Omental fat pad (tissue), 4 donors: ENCODE measurements around the gene TREM1. TPM values are rescaled to one million over a fixed set of nuclear protein-coding genes. Genes with fewer than 3 reads are reported as not detected.

Source experiments
- ATAC-seq: fragments of 150-250 bp; one replicate; pipeline ENCODE4 v1.9.1; 2016; ENCODE audit warnings: mild to moderate bottlenecking, moderate library complexity; ENCODE audit not compliant: low FRiP score
- DNase-seq: peaks from one replicate; pipeline ENCODE4 v3.0.0-alpha.2; 2019; ENCODE audit warnings: low spot score
- total RNA-seq, 4 donors: library from RNA; depleted of rRNA; stranded (reverse); fragments of >200 nt; gene quantifications; one replicate each; pipeline ENCODE4 v1.1.0, GENCODE V29; 2016
- TF ChIP-seq, protein P1 (sequence below), 3 donors: fragments of 450-650 bp; IDR thresholded peaks; one replicate each; pipeline ENCODE4 v1.5.1; 2016 to 2017; ENCODE audit warnings: antibody characterized with exemption in 3 of 3, mild to moderate bottlenecking in 3 of 3, moderate library complexity in 2 of 3

The TREM1 gene
- total RNA-seq, 4 donors from 2014 or later, result 5.8 to 20.2 (median 8.6) TPM

DNA sequence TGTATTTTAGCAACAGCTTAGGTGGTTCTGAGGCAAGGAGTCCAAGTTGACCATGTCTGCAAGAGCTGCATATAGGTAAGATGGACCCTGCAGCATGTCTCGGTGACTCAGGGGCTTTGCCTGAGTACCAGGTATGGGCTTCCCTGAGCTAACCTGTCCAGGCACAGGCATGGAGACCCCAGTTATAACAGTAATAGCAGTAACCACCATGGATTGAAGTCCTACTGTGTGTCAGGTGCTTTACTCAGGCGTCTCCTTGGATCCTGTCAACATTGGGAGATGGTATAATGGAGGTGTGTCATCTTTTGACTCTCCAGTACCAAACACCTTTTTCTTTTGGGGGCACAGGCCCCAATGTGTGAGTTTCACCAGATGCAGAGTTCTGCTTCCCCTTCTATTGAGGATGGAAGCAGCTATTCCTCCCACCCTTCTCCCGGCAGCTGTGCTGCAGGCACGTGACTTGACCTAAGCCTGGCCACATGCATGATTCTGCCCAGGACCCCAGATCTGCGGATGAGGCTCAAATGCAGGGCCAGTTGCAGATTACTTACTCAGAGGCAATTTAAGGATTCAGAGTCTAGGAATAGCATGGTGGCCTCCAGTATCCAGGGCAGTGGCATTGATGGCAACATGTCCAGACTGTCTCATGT lies 13.8 kb downstream of the TREM1 start:
- TF ChIP-seq, protein P1, sequence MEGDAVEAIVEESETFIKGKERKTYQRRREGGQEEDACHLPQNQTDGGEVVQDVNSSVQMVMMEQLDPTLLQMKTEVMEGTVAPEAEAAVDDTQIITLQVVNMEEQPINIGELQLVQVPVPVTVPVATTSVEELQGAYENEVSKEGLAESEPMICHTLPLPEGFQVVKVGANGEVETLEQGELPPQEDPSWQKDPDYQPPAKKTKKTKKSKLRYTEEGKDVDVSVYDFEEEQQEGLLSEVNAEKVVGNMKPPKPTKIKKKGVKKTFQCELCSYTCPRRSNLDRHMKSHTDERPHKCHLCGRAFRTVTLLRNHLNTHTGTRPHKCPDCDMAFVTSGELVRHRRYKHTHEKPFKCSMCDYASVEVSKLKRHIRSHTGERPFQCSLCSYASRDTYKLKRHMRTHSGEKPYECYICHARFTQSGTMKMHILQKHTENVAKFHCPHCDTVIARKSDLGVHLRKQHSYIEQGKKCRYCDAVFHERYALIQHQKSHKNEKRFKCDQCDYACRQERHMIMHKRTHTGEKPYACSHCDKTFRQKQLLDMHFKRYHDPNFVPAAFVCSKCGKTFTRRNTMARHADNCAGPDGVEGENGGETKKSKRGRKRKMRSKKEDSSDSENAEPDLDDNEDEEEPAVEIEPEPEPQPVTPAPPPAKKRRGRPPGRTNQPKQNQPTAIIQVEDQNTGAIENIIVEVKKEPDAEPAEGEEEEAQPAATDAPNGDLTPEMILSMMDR (IDR thresholded peaks at IDR 0.05), result no peak
- DNase-seq (no peak), ATAC-seq (no peak)

DNA sequence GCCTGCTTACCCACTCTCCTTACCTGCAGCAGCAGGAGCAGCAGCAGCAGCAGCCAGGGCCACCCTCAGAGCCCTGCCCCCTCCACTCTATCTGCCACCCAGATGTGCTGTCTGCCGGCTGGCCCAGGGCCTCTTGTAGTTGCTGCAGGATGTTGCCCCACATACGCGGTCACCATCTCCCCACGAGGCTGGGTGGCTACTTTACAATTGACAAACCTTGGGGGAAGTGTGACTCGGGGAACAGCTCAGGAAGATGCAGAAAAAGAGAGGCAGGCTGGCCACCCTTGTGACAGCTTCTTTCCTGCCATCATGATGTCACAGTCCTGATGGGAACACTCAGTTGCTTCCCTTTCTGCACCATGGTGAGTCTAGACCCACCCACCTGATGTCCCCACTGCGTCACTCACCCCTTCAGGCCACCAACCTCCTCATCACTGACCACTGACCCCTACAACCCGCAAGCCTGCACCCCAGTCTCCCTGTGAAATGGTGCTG lies 14.5 kb downstream of the TREM1 start:
- TF ChIP-seq, protein P1 (IDR thresholded peaks at IDR 0.05), result no peak
- peak; percentile 50 for ATAC-seq
- no peak for DNase-seq

DNA sequence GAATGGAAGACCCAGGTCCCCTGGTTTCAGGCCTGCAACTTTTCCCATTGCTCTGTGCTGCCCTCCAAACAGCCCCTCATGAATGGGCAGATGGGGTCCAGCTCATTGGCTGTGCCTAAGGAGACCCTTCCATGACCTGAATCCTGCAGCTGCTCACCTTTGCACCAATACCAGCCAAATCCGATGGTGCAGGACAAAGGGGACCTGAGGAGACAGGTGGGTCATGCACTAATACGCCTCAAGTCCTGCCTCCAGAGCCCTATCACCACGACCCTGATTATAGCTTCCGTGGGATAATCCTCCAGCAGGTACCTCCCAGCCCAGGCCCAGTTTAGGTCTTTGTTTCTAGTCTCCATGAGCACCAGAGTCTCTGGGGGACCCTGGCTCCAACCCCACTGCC lies 16.8 kb downstream of the TREM1 start:
- no peak for ATAC-seq
- TF ChIP-seq, protein P1 (IDR thresholded peaks at IDR 0.05), result no peak

DNA sequence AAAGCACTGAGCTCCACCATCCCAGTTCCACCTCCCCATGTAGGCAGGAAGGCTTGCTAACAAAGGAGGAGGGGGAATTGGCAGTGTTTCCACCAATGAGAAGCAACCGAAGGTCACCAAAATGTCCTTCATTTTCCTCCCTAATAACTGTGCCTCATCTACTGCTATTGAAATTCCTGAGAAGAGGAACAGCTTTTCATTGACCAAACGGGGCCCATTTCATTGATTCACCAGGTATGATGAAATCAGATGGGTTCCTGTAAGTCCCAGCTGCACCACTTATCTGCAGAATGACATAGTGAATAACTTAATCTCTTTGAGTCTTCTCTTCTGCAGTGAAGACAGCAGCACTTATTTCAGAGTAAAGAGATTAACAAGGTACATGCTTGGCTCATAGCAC lies 17.3 kb downstream of the TREM1 start:
- ATAC-seq (no peak), DNase-seq (no peak)
- TF ChIP-seq, protein P1 (IDR thresholded peaks at IDR 0.05), result no peak

More for the DNA sequence above, 16.8 kb downstream of the TREM1 start:
- no peak for DNase-seq

DNA sequence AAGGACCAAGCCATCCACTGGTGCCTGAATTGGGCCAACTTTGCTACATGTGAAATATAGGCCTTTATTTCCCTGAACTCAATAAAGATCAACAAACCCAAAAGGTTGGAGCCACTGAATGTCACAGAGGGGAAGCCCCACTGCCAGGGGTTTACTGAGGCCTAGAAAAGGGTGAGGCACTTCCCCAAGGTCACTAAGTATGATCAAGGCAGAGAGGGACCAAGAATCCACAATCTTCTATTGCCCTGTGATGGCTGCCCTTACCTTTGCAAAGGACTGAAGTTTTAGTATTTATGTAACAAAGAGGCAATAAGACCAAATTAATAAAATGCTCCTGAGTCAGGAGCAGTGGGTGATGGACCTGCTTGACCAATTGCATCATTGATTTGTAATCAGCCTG lies 18.0 kb downstream of the TREM1 start:
- TF ChIP-seq, protein P1 (IDR thresholded peaks at IDR 0.05), result no peak
- no peak for ATAC-seq
- no peak for DNase-seq

DNA sequence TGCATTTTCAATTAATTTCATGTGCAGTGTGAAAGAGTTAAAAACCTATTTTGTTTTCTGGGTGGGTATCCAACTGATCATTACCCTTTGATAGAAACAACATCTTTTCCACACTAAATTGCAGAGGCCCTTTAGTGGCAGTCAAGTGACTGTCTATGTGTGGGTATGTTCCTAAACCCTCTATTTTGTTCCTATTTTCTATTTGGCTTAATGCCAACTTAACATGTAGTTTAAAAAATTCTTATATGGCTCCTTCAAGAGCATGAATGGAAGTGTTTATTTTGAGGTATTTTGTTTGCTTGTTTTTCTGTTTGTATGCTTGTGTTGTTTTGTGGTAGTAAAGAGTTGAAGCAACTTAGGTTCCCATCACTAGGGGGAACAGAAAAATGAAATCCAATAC lies 19.9 kb downstream of the TREM1 start:
- DNase-seq (no peak), ATAC-seq (no peak)
- TF ChIP-seq, protein P1 (IDR thresholded peaks at IDR 0.05), result no peak

DNA sequence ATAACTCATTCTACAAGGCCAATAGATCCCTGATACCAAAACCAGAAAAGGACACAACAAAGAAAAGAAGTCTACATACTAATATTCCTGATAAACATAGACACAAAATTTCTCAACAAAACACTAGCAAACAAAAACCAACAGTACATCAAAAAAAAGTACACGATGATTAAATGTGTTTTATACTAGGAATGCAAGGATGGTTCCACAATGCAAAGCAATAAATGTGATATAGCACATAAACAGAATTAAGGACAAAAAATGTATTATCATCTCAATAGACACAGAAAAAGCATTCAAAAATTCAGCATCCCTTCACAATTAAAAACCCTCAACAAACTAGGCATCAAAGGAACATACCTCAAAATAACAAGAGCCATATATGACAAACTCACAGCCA lies 23.2 kb downstream of the TREM1 start:
- no peak for DNase-seq
- TF ChIP-seq, protein P1 (IDR thresholded peaks at IDR 0.05), result no peak
- ATAC-seq, result no peak
